Measurements from ENCODE around the gene TXLNB.
A peak's percentile ranks its signal among the peaks of the same experiment; 100 is the strongest.

The TXLNB gene

GRCh38 chr6:139251045-139251690 lies 40.6 kb downstream of the TXLNB start:
- no peaks in the 10 kb centered on the region for H3K9me3 ChIP-seq (ENCODE audit: control insufficient read depth, low read length)
- no peak overlapping the region for H3K4me2 ChIP-seq (ENCODE audit: low read length, poor library complexity, severe bottlenecking)
- H3K4ac ChIP-seq (ENCODE audit: low read depth in 1 of 2, low read length in 2 of 2) = no peak overlapping the region
- H3K27ac ChIP-seq (ENCODE audit: low read length, poor library complexity, severe bottlenecking) = no peak overlapping the region
- H4K91ac ChIP-seq (ENCODE audit: low read length) = no peak overlapping the region
- no peaks in the 10 kb centered on the region for H3K79me1 ChIP-seq (replicated peaks; ENCODE audit: low read length, poor library complexity, severe bottlenecking)
- no peak overlapping the region for H2BK120ac ChIP-seq (ENCODE audit: low read depth, low read length)
- H3K14ac ChIP-seq (ENCODE audit: low read length in 2 of 2) = no peak overlapping the region
- H3K4me3 ChIP-seq (ENCODE audit: insufficient read depth in 1 of 2, low read depth in 1 of 2, low read length in 2 of 2) = no peak overlapping the region
- H2BK5ac ChIP-seq (ENCODE audit: low read depth, low read length, poor library complexity, severe bottlenecking) = no peak overlapping the region
- no peaks in the 10 kb centered on the region for H3K36me3 ChIP-seq (ENCODE audit: control insufficient read depth in 1 of 2, insufficient read depth in 2 of 2, low read depth in 1 of 2, low read length in 2 of 2)
- WGBS = 18% methylated on average over 2 of the region's 2 CpGs
- no peak overlapping the region for H2BK15ac ChIP-seq (ENCODE audit: low read depth, poor library complexity, severe bottlenecking)
- H2BK12ac ChIP-seq (ENCODE audit: low read length in 2 of 2) = no peak overlapping the region
- H2AK5ac ChIP-seq (ENCODE audit: low read length, severe bottlenecking) = no peak overlapping the region
- H3K18ac ChIP-seq (ENCODE audit: low read depth in 1 of 2, low read length in 2 of 2) = no peak overlapping the region
- no peak overlapping the region for H4K8ac ChIP-seq (ENCODE audit: low read length)
- H3K9ac ChIP-seq (ENCODE audit: low read length) = peak overlapping the region; percentile 9
- no peak overlapping the region for H3K23ac ChIP-seq (ENCODE audit: low read length in 2 of 2)
- no peaks in the 10 kb centered on the region for H3K27me3 ChIP-seq (ENCODE audit: control insufficient read depth in 1 of 2, insufficient read depth in 1 of 2, low read length in 2 of 2)
- no peak overlapping the region for H2AFZ ChIP-seq (ENCODE audit: low read depth, low read length)
- peak; percentile 72 for DNase-seq
- H3K4me1 ChIP-seq (ENCODE audit: control insufficient read depth, insufficient read depth, low read depth, low read length) = no peaks in the 10 kb centered on the region

DNA sequence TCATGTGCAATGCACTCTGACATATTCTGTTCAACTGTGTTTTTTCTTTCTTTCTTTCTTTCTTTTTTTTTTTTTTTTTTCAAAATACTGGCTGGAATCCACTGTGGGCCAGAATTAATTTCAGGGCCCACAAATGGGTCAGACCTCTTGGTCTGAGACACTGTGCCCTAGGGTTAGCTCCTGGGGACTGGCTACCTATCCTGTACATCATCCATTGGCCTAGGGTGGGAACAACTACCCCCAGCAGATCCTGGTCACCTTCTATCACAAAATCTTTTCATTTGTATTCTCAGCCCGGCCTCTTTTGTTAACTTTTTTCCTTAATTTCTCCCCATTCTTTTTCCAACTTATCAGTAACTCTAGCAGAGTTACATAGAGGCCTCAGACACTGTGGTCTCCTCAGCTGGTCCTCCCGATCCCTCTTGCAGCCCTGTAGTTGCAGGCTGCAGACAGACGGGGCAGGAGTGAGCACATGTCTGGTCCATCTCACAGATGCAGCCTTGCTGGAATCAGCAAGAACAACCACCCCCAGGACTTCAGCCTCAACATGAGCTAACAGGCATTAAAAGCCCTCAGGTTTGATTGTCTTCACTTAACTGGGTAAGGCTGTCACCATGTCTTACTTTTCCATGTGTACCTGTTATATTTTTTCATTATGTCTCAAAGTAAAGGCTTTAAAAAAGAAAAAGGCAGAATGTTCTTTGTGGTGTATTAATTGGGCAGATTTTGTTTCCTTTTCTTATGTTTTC lies 41.3 kb downstream of the TXLNB start:
- 38% methylated on average over 3 of the region's 3 CpGs for WGBS
- H3K9ac ChIP-seq (ENCODE audit: low read length) = peak overlapping the region; percentile 9
- peak overlapping the region in 1 of 2 experiments; percentile 21 for H2BK12ac ChIP-seq (ENCODE audit: low read length in 2 of 2)
- H3K36me3 ChIP-seq (ENCODE audit: control insufficient read depth in 1 of 2, insufficient read depth in 2 of 2, low read depth in 1 of 2, low read length in 2 of 2) = no peaks in the 10 kb centered on the region
- H3K27ac ChIP-seq (ENCODE audit: low read length, poor library complexity, severe bottlenecking) = no peak overlapping the region
- no peak overlapping the region for H2AFZ ChIP-seq (ENCODE audit: low read depth, low read length)
- H4K8ac ChIP-seq (ENCODE audit: low read length) = no peak overlapping the region
- no peak overlapping the region for H2BK15ac ChIP-seq (ENCODE audit: low read depth, poor library complexity, severe bottlenecking)
- no peak overlapping the region for H3K4me2 ChIP-seq (ENCODE audit: low read length, poor library complexity, severe bottlenecking)
- peak; percentile 69 for DNase-seq
- H3K27me3 ChIP-seq (ENCODE audit: control insufficient read depth in 1 of 2, insufficient read depth in 1 of 2, low read length in 2 of 2) = no peaks in the 10 kb centered on the region
- no peaks in the 10 kb centered on the region for H3K9me3 ChIP-seq (ENCODE audit: control insufficient read depth, low read length)
- no peak overlapping the region for H2AK5ac ChIP-seq (ENCODE audit: low read length, severe bottlenecking)
- no peak overlapping the region for H4K91ac ChIP-seq (ENCODE audit: low read length)
- H3K23ac ChIP-seq (ENCODE audit: low read length in 2 of 2) = no peak overlapping the region
- no peaks in the 10 kb centered on the region for H3K79me1 ChIP-seq (replicated peaks; ENCODE audit: low read length, poor library complexity, severe bottlenecking)
- H3K4ac ChIP-seq (ENCODE audit: low read depth in 1 of 2, low read length in 2 of 2) = no peak overlapping the region
- H2BK5ac ChIP-seq (ENCODE audit: low read depth, low read length, poor library complexity, severe bottlenecking) = no peak overlapping the region
- H3K14ac ChIP-seq (ENCODE audit: low read length in 2 of 2) = no peak overlapping the region
- no peaks in the 10 kb centered on the region for H3K4me1 ChIP-seq (ENCODE audit: control insufficient read depth, insufficient read depth, low read depth, low read length)
- no peak overlapping the region for H2BK120ac ChIP-seq (ENCODE audit: low read depth, low read length)
- peak overlapping the region in 1 of 2 experiments; percentile 64 for H3K18ac ChIP-seq (ENCODE audit: low read depth in 1 of 2, low read length in 2 of 2)
- no peak overlapping the region for H3K4me3 ChIP-seq (ENCODE audit: insufficient read depth in 1 of 2, low read depth in 1 of 2, low read length in 2 of 2)

- 71% methylated on average over 3 of the region's 4 CpGs for WGBS
- Histone ChIP-seq H2AFZ (ENCODE audit: low read depth, low read length) (no peak overlapping the region), H3K4me2 (ENCODE audit: low read length, poor library complexity, severe bottlenecking) (no peak overlapping the region), H3K4me3 (ENCODE audit: insufficient read depth in 1 of 2, low read depth in 1 of 2, low read length in 2 of 2) (no peak overlapping the region), H3K36me3 (ENCODE audit: control insufficient read depth in 1 of 2, insufficient read depth in 2 of 2, low read depth in 1 of 2, low read length in 2 of 2) (no peaks in the 10 kb centered on the region), H3K27ac (ENCODE audit: low read length, poor library complexity, severe bottlenecking) (no peak overlapping the region), H3K9ac (ENCODE audit: low read length) (no peak overlapping the region), H3K14ac (ENCODE audit: low read length in 2 of 2) (no peak overlapping the region), H2BK15ac (ENCODE audit: low read depth, poor library complexity, severe bottlenecking) (peak overlapping the region; percentile 7), H3K18ac (ENCODE audit: low read depth in 1 of 2, low read length in 2 of 2) (no peak overlapping the region), H3K79me1 (replicated peaks; ENCODE audit: low read length, poor library complexity, severe bottlenecking) (no peaks in the 10 kb centered on the region), H4K91ac (ENCODE audit: low read length) (no peak overlapping the region), H4K8ac (ENCODE audit: low read length) (no peak overlapping the region), H2BK12ac (ENCODE audit: low read length in 2 of 2) (no peak overlapping the region), H3K27me3 (ENCODE audit: control insufficient read depth in 1 of 2, insufficient read depth in 1 of 2, low read length in 2 of 2) (no peaks in the 10 kb centered on the region), H3K23ac (ENCODE audit: low read length in 2 of 2) (no peak overlapping the region), H2BK120ac (ENCODE audit: low read depth, low read length) (no peak overlapping the region), H2BK5ac (ENCODE audit: low read depth, low read length, poor library complexity, severe bottlenecking) (no peak overlapping the region), H3K4me1 (ENCODE audit: control insufficient read depth, insufficient read depth, low read depth, low read length) (no peaks in the 10 kb centered on the region), H2AK5ac (ENCODE audit: low read length, severe bottlenecking) (no peak overlapping the region), H3K9me3 (ENCODE audit: control insufficient read depth, low read length) (no peaks in the 10 kb centered on the region), H3K4ac (ENCODE audit: low read depth in 1 of 2, low read length in 2 of 2) (no peak overlapping the region)
- DNase-seq = no peak
Observed at GRCh38 chr6:139249395-139249794, 42.4 kb downstream of the TXLNB start.

GRCh38 chr6:139248911-139249310 lies 42.9 kb downstream of the TXLNB start:
- Histone ChIP-seq H3K23ac (ENCODE audit: low read length in 2 of 2) (no peak overlapping the region), H3K14ac (ENCODE audit: low read length in 2 of 2) (no peak overlapping the region), H4K8ac (ENCODE audit: low read length) (no peak overlapping the region), H3K18ac (ENCODE audit: low read depth in 1 of 2, low read length in 2 of 2) (no peak overlapping the region), H3K4ac (ENCODE audit: low read depth in 1 of 2, low read length in 2 of 2) (no peak overlapping the region), H3K27me3 (ENCODE audit: control insufficient read depth in 1 of 2, insufficient read depth in 1 of 2, low read length in 2 of 2) (no peaks in the 10 kb centered on the region), H2AFZ (ENCODE audit: low read depth, low read length) (no peak overlapping the region), H2AK5ac (ENCODE audit: low read length, severe bottlenecking) (no peak overlapping the region), H2BK12ac (ENCODE audit: low read length in 2 of 2) (no peak overlapping the region), H3K4me2 (ENCODE audit: low read length, poor library complexity, severe bottlenecking) (no peak overlapping the region), H3K79me1 (replicated peaks; ENCODE audit: low read length, poor library complexity, severe bottlenecking) (no peaks in the 10 kb centered on the region), H2BK5ac (ENCODE audit: low read depth, low read length, poor library complexity, severe bottlenecking) (no peak overlapping the region), H2BK15ac (ENCODE audit: low read depth, poor library complexity, severe bottlenecking) (no peak overlapping the region), H4K91ac (ENCODE audit: low read length) (no peak overlapping the region), H3K9me3 (ENCODE audit: control insufficient read depth, low read length) (no peaks in the 10 kb centered on the region), H3K27ac (ENCODE audit: low read length, poor library complexity, severe bottlenecking) (no peak overlapping the region), H3K4me1 (ENCODE audit: control insufficient read depth, insufficient read depth, low read depth, low read length) (no peaks in the 10 kb centered on the region), H2BK120ac (ENCODE audit: low read depth, low read length) (no peak overlapping the region), H3K4me3 (ENCODE audit: insufficient read depth in 1 of 2, low read depth in 1 of 2, low read length in 2 of 2) (no peak overlapping the region), H3K9ac (ENCODE audit: low read length) (no peak overlapping the region), H3K36me3 (ENCODE audit: control insufficient read depth in 1 of 2, insufficient read depth in 2 of 2, low read depth in 1 of 2, low read length in 2 of 2) (no peaks in the 10 kb centered on the region)
- DNase-seq = no peak
- 99% methylated on average over 3 of the region's 3 CpGs for WGBS

Data from mesenchymal stem cell (in vitro differentiated cells and primary cell).